GM21367 (cell line): ENCODE measurements around the gene FSD2.
A peak's percentile ranks its signal among the peaks of the same experiment; 100 is the strongest.
"Not testable (repeated sequence)": the region's sequence is repeated elsewhere in the genome, so short reads cannot be mapped to it uniquely, and the experiment has no call there.

Experiments
- ATAC-seq: cut with Tn5 transposase; IDR thresholded peaks from one replicate; pipeline ENCODE4 v1.9.1; 2021; ENCODE audit not compliant: unreplicated experiment

The FSD2 gene

DNA sequence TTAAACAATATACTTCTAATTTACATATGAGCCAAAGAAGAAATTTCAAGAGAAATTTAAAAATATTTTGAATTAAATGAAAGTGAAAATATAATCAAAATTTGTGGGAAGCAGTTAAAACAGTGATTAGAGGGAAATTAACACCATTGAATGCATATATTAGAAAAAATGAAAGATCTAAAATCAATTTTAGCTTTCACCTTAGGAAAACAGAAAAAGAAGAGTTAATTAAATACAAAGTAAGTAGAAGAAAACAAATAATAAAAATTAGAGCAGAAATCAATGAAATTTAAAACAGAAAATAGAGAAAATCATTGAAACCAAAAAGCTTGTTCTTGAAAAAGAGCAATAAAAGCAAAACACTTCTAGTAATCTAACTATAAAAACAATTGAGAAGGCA is 57.6 kb downstream of the FSD2 start:
- no peak for ATAC-seq

DNA sequence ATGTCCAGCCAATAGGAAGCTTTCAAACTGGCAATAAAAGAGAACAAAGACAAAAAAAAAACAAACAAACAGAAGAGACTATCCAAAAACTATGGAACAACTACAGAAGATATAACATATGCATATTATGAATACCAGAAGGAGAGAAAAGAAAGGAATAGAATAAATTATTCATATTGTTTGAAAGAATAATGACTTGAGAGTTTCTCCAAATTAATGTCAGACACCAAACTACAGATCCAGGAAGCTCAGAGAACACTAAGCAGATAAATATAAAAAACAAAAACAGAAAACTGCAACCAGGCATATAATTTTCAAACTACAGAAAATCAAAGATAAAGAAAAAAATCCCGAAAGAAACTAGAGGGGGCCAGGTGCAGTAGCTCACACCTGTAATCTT is 62.1 kb downstream of the FSD2 start:
- no peak for ATAC-seq

DNA sequence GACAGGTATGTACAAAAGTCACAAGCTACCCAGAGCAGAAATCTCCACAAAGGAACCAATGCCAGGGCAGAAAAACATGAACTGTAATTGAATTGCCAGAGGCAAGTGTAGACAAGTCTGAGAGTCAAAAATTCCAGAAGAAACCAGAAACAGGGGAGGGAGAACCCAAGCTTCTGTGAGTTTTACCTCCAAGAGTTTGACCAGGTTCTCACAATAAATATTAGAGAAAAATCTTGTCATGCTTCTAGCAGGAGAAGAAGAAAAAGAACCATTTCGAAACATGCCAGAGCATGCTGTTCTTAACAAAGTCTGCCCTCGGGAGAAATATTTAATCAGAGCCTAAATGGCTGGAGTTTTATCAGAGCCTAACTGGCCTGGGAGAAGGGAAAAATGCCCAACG is 63.7 kb downstream of the FSD2 start:
- ATAC-seq: no peak

DNA sequence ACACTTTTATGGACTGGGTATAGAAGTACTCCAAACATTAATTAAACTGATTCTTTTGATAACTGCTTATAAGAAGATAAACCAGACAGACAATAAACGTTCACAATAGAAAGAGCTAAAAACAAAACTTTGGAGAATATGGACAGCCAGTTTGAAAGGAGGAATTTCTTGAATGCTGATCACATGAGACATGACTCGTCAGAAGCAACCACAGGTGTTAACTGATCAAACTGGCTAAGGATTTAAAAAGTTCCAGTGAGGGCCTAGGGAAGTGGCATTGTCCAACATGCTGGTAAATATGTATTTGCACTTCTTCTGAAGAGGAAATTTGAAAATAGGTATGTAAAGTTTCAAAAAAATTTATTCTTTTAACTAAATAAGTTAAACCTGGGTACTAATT is 66.8 kb downstream of the FSD2 start:
- ATAC-seq: no peak

DNA sequence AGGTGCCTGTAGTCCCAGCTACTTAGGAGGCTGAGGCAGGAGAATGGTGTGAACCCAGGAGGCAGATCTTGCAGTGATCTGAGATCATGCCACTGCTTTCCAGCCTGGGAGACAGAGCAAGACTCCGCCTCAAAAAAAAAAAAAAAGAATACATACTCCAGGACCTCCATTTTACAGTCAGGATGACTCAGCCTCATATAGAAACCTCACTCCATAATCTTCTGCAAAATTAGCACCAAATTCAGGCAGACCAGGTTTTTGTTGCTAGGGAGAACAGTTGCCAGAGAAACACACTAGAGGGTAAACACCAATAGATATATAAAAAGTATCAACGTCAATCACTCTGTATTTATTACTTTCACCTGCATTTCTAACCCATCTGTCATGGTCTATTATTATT is 67.9 kb downstream of the FSD2 start:
- no peak for ATAC-seq

DNA sequence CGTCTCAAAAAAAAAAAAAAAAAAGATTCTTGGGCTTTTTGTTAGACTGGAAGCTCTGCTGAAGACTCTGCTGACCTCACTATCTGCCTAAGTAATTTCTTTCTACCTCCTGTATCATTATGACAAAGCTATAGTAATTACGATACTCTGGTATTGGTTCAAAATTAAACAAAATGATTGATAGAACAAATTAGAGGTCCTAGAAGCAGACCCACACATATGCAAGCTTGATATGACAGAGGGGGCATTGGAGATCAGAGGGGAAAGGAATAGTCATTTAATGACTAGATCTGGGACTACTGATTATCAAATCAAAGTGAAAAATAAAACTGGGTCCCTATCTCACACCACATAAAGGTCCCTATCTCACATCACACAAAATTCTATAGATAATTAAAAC is 74.3 kb downstream of the FSD2 start:
- ATAC-seq: no peak

DNA sequence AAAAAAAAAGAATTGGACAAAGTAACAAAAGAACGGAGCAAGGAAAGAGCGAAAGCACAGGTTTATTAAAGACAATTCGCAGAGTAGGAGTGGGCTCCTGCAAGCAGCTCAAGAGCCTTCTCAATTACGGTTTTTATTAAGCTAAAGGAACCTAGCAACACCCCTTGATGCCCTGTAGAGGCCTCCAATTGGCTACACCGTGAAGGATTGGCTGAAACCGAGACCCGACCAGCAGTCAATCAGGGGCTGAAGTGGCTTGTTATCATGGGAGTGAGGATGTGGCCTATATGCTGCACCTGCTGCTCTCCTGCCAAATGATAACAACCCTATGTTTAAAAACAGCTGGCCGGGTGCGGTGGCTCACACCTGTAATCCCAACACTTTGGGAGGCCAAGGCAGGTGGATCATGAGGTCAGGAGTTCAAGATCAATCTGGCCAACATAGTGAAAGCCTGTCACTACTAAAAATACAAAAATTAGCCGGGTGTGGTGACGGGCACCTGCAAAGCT is 75.8 kb downstream of the FSD2 start:
- no peak for ATAC-seq

DNA sequence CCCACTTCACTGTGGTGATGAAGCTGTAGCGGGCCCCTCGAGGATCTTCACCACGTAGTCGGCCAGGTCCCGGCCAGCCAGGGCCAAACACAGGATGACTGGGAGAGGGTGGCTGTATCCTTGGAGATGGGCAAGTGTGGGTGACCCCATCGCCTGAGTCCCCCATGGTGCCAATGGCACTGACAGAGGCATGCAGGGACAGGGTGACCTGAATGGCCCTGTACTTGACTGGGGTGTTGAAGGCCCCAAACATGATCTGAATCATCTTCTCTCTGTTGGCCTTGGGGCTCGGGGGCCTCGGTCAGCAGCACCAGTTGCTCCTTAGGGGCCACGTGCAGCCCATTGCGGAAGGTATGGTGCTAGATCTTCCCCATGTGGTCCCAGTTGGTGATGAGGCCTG is 79.1 kb downstream of the FSD2 start:
- ATAC-seq: no peak

DNA sequence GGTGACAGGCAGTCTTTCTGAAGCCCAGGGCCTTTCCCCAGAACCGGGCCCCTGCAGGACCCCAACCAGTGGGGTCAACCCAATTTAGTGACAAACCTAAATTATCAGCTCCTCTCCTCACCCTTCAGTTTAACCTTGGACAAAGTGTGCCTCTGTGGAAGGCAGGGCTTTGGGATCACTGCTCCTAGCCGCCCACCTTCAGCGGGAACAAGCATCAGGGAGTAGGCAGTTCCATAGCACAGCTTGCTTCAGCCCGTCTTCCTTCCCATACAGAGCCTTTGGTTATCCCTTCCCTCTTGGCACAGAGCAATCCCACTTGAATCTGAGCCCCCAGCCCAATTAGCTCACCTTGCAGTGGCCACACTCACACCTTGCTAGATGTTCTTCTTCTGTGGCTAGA is 90.9 kb downstream of the FSD2 start:
- ATAC-seq: no peak

DNA sequence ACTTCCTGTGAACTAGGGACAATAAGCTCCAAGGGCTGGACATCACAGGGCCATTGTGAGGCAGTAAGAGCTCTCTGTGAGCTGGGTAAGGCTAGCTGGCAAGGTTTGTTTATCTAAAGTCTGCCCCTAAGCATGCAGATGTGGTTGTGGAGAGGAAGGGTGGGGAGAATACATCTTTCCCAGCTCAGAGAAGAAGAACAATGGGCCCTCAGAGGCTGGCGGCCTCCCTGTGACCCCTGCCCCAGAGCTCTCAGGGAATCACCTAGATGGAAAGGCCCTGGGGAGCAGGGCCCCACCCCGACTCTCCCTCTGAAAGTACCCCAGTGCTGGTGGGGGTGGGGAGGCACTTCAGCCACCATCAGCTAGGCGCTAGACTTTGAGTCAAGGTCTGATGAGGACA is 91.9 kb downstream of the FSD2 start:
- no peak for ATAC-seq

DNA sequence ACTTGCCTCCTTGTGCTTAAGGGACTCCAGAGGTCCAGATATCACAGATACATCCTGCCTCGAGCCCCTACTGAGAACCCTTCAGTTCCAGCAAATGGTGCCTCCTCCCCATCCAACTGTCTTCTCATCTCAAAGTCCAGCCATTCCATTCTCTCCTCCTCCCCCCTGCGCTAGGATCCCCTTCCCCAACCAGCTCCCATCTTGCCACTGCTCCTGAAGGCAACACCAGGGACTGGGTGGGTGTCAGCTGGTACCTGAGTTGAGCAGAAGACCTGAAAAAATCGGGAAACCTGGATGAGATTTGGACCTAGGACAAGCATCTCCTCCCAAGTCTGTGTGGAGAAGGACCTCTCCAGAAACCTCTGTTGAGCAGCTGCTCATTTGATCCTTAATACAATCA is 93.8 kb downstream of the FSD2 start:
- no peak for ATAC-seq

DNA sequence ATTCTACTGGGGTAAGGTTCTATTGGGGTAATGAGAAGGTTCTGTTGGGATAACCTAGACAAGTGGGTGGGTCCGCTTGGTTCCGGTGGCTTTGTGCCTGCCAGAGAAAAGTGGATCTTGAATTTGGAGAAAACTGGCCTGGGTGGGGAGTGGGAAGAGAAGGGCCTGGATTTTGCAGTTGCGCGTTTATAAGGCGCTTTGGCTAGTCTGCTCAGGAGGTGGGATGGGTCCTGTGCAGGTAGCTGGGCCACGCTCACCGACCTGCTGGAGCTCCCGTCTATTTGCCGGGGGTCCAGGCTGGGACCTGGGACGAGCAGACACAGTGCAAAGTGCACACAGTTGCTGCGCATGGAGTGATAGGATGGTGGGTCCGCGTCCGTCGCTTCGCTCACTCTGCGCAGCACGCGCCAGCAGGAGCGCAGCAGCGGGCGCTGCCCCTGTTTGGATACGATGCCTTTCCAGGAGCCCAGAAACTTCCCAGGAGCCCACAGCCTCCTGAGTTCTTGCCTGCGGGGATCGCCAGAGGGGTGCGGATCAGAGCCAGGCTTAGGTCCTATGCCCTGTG is 94.9 kb downstream of the FSD2 start:
- no peak for ATAC-seq

DNA sequence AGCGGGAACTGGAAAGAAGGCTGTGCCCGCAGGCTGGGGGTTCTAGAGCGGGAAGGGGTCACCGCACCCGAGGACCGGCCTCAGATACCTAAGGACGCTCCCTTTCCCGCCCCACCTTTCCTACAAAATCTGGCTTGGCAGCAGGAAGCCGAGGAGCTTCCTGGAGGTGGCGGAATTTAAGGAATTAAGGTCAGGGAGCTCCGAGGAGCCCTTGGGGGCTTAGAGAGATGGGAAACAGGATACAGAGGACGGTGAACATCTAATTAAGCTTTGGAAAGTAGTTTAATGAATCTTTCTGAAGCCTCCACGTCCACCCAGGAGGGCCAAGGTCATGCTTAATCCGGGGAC is 95.7 kb downstream of the FSD2 start:
- no peak for ATAC-seq

DNA sequence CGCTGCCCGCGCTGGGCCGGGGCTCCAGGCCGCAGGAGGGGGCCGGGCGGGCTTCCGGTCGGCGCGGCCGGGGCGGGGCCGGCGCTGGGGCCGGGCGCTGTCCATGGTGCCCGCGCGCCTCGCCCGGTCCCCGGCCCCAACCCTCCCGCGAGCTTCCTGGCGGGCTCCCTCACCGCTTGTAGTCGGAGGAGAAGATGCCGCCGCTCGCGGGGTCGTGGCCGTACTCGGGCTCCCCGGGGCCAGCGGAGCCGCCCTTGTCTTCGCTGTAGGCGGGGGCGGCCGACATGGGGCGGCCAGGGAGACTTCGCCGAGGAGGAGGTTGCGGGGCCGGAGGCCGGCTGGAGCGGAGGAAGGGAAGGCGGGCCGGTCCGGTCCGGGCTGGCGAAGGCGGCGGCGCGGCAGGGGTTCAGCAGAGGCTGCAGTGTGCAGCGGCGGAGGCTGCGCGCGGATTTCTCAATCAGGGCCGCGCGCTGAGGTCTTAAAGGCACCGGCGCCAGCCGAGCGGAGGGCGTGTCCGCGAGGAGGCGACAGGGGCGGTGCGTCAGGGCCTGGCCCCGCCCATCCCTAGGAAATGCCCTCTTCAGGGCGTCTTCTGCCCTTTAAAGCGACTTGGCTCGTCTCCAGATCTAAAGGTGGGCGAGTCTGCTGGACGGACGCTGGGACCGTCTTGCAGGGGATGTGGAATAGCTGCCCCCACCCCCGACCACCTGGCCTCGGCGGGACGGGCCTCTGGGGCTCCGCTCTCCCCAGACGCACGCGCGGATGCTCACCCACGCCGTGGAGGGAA is 96.3 kb downstream of the FSD2 start, which contains the start of gene AP3B2:
AP3B2 (minus strand) TSS at position 455 of the 787 bp plus-strand sequence; CDS start at position 286, 169 bp downstream.
- peak; percentile 91 for ATAC-seq

DNA sequence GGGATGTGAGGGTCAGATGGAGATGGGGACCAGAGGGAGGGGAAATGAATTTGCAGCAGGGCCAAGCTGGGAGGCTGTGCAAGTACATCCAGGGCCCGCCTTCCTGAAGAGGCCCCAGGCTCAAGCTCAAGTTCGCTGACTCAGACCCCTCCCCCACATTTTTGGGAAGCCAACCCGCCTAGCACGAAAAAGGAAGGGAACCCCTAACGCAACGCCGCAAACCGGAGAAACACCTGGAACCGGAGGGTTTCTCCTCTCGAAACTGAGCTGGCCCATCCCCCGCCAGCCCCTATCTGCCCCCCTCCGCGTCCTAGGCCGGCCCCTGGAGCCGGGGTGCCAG is 96.8 kb downstream of the FSD2 start:
- ATAC-seq: no peak

DNA sequence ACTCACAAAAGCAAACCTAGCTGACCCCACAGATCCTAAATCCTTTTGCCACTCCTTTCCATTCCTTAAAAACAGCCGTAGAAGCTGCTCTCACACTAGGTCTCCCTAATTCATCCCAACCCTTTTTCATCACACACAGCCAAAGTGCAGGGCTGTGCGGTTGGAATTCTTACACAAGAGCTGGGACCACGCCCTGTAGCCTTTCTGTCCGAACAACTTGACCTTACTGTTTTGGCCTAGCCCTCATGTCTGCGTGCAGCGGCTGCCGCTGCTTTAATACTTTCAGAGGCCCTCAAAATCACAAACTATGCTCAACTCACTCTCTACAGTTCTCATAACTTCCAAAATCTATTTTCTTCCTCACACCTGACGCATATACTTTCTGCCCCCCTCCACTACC is 100.0 kb downstream of the FSD2 start:
- ATAC-seq: not testable (repeated sequence)
